Daoy (cell line): ENCODE data around the gene DDX46. TPM values are rescaled to one million over a fixed set of nuclear protein-coding genes. Genes with fewer than 3 reads are reported as not detected.
A peak's percentile ranks its signal among the peaks of the same experiment; 100 is the strongest.
"Not testable (repeated sequence)": the region's sequence is repeated elsewhere in the genome, so short reads cannot be mapped to it uniquely, and the experiment has no call there.

Source experiments
- DNase-seq: peaks from one replicate; pipeline ENCODE4 v3.0.0-alpha.2; 2015; ENCODE audit warnings: low read depth
- total RNA-seq: library from RNA; depleted of rRNA; stranded (reverse); fragments of >200 nt; shearing (Covaris generic); gene quantifications from 2 replicates; pipeline ENCODE4 v1.2.3, GENCODE V29; 2014; rRNA removed

DDX46 gene, protein sequence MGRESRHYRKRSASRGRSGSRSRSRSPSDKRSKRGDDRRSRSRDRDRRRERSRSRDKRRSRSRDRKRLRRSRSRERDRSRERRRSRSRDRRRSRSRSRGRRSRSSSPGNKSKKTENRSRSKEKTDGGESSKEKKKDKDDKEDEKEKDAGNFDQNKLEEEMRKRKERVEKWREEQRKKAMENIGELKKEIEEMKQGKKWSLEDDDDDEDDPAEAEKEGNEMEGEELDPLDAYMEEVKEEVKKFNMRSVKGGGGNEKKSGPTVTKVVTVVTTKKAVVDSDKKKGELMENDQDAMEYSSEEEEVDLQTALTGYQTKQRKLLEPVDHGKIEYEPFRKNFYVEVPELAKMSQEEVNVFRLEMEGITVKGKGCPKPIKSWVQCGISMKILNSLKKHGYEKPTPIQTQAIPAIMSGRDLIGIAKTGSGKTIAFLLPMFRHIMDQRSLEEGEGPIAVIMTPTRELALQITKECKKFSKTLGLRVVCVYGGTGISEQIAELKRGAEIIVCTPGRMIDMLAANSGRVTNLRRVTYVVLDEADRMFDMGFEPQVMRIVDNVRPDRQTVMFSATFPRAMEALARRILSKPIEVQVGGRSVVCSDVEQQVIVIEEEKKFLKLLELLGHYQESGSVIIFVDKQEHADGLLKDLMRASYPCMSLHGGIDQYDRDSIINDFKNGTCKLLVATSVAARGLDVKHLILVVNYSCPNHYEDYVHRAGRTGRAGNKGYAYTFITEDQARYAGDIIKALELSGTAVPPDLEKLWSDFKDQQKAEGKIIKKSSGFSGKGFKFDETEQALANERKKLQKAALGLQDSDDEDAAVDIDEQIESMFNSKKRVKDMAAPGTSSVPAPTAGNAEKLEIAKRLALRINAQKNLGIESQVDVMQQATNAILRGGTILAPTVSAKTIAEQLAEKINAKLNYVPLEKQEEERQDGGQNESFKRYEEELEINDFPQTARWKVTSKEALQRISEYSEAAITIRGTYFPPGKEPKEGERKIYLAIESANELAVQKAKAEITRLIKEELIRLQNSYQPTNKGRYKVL
- total RNA-seq: 35.1 and 69.1 TPM in 2 replicates

DNA sequence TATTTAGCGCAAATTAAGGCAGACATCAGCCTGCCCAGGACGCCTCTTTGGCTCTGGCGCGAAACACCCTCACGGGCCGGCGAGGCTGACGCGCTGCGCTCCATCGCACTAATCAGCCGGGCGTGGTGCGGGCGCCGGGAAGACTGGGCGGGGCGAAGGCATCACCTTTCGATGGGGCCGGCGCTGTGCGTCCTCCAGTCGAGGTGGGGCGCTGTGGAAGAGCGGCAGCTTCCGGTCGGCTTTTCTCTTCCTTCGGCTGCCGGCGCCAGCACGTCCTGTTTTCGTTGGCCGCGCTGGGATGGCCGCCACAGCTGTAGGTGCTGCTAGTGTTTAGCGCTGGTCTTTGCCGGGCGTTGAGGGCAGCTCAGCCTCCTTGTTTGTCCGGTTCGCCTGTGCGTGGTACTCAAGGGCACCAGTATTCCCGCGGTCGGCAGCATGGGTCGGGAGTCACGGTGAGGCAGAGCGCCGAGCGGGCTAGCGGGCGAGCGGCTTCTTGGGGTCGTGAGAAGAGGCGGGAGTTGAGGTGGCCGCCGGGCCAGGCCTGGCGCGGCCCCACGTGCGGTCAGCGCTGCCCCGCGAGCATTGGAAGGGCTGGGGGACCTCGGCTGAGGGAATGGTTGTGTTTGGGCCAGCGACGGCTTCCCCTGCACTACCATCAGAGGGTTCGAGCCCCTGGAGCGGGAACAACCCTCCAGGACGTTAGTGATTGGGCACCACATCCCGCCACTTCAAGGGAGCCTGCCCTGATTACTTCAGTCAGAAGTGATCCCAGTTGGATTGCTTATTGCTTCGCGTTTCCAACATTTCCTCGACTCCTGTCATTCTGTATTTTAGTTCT is at the start of gene DDX46:
TSS of gene DDX46 (plus strand) at position 276 of the 838 bp plus-strand sequence. CDS start at position 436, 160 bp downstream.
- DNase-seq: peak; percentile 98

GRCh38 chr5:134714120-134714519 is 44.5 kb upstream of the DDX46 start:
- peak; percentile 12 for DNase-seq

GRCh38 chr5:134714541-134714940 is 44.0 kb upstream of the DDX46 start:
- no peak for DNase-seq

DNA sequence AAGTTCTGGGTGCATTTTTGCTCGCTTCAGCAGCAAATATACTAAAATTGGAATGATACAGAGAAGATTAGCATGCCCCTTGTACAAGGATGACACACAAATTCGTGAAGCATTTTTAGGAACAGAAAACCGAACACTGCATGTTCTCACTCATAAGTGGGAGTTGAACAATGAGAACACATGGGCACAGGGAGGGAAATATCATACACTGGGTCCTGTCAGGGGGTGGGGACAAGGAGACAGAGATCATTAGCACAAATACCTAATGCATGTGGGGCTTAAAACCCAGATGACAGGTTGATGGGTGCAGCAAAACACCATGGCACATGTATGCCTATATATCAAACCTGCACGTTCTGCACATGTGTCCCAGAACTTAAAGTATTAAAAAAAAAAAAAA is 43.1 kb upstream of the DDX46 start:
- not testable (repeated sequence) for DNase-seq

DNA sequence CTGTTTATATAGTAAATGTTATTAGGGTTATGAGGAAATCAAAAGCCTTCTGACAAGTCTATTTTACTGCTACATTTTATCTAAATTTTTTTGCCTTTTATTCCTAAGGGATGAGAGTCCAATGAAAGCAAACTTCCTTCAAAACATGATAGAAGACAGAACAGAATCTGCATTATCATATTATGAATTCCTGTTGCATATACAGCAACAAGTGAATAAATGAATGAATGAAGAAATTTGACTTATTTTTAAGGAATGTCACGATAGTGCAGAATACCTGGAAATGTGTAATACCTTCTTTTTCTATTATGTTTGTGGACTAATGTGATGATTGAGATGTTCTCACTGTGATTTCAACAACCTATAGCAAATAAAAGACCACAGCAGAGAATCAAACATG is 33.7 kb upstream of the DDX46 start:
- DNase-seq: no peak

GRCh38 chr5:134732819-134733218 is 25.8 kb upstream of the DDX46 start:
- no peak for DNase-seq

- DNase-seq: no peak
Observed at GRCh38 chr5:134735243-134735642, 23.3 kb upstream of the DDX46 start.

GRCh38 chr5:134736173-134736812 is 22.3 kb upstream of the DDX46 start:
- DNase-seq: no peak

DNA sequence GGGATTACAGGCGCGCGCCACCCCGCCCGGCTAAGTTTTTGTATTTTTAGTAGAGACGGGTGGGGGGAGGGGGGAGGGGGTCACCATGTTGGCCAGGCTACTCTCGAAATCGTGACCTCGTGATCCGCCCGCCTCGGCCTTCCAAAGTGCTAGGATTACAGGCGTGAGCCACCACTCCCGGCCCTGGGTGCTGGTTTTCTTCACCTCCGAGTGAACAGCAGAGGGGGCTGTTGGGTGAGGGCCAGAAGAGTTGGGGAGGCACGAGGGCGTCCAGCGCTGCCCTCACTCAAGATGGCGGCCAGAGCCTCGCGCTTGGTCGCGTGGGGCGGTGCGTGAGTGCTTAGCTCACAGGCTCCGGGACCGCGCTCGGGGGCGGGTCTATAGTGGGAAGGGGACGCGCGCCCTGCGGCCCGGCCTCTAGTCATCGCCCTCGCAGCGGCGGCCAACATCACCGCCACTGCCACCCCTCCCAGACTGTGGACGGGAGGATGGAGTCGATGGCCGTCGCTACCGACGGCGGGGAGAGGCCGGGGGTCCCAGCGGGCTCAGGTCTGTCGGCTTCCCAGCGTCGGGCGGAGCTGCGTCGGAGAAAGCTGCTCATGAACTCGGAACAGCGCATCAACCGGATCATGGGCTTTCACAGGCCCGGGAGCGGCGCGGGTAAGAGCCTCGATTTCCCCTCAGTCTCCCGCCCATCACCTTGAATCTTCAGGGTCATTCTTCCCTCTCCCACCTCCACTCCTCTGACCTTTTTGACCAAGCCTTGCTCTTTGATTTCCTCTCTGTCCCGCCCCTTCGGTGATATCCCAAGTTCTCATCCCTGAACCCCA is 20.2 kb upstream of the DDX46 start, which contains the start of gene CAMLG:
TSS of gene CAMLG (plus strand) at position 416 of the 830 bp plus-strand sequence. CDS start at position 489, 73 bp downstream.
- peak; percentile 100 for DNase-seq

DNA sequence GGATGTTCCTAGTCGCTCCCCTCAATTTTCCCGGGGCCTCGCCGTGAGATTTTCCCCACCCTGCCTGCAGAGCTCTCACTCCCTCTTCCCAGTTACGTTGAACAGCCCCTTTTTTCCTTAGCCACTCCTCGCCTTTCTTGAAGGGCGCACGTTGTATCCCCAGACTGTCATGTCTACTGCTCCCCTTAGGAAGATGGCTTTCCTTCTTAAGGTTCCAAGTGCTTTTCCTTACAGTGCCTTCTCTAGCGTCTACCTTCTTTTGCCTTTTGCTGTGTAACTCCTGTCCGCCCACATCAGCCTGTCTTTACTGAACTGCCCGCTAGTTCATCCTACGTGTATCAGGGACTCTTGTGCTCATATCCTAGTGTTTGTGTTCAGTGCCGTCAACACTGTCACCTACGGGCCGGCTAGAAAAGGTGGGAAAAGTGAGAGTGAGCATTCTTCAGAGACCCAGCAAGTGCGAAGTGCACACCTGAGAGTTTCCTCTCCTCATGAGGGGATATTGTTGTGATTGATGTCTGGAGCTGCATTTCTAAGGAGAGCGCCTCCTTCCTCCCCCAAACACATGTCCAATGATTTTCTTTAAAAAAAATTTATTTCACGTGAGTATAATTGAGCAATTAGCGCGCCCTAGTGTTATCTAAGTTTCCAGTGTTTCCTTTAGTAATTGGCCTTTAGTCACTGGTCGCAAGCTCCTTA is 19.5 kb upstream of the DDX46 start:
- peak; percentile 51 for DNase-seq

DNA sequence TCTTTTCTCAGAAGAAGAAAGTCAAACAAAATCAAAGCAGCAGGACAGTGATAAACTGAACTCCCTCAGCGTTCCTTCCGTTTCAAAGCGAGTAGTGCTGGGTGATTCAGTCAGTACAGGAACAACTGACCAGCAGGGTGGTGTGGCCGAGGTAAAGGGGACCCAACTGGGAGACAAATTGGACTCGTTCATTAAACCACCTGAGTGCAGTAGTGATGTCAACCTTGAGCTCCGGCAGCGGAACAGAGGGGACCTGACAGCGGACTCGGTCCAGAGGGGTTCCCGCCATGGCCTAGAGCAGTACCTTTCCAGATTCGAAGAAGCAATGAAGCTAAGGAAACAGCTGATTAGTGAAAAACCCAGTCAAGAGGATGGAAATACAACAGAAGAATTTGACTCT is 17.5 kb upstream of the DDX46 start:
- no peak for DNase-seq

DNA sequence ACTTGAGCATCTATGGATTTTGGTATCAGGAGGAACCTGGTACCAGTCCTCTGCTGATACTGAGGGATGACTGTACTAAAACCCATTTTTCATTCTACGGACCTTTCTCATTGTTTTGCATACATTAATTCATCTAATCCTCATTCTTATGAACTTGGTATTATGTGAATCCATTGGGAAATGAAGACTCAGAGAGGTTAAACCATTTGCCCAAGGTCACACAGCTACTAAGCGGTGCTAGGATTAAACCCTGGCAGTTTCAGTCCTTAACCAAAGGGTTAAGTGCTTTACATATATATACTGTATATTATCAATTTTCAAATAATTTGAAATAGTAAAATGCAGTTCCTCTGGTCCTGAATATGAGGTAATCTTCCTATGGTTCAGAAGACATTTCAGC is 16.4 kb upstream of the DDX46 start:
- DNase-seq: no peak

GRCh38 chr5:134749415-134749814 is 9.2 kb upstream of the DDX46 start:
- no peak for DNase-seq

- DNase-seq: no peak
Observed at GRCh38 chr5:134758176-134758503, 439 bp upstream of the DDX46 start.

DNA sequence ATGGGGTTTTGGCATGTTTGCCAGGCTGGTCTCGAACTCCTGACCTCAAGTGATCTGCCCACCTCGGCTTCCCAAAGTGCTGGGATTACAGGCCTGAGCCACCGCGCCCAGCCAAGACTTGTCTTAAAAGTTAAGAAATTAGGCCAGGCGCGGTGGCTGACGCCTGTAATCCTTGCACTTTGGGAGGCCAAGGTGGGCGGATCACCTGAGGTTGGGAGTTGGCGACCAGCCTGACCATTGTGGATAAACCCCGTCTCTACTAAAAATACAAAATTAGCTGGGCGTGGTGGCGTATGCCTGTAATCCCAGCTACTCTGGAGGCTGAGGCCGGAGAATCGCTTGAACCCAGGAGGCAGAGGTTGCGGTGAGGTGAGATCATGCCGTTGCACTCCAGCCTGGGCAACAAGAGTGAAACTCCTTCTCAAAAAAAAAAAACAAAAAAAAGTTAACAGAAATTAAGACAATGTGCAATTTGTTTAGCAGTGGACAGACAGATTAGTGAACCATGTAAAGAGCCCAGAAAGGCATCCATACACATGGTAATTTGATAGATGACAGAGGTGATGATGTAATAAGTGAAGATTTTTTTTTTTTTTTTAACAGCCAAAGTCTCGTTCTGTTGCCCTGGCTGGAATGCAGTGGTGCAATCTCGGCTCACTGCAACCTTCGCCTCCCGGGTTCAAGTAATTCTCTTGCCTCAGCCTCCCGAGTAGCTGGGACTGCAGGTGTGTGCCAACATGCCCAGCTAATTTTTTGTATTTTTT is 9.1 kb downstream of the DDX46 start:
- DNase-seq: not testable (repeated sequence)

DNA sequence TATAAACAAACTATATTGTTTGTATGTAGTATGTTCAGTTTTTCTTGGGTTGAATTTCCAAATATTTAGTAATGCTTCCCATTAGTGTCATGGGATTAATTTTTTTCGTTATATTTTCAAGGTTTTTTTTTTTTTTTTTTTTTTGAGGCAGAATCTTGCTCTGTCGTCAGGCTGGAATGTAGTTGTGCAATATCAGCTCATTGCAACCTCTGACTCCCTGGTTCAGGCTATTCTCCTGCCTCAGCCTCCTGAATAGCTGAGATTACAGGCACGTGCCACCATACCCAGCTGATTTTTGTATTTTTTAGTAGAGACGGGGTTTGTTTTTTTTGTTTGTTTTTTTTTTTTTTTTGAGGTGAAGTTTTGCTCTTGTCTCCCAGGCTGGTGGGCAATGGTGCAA is 10.6 kb downstream of the DDX46 start:
- DNase-seq: no peak

GRCh38 chr5:134772461-134773125 is 14.0 kb downstream of the DDX46 start:
- no peak for DNase-seq

DNA sequence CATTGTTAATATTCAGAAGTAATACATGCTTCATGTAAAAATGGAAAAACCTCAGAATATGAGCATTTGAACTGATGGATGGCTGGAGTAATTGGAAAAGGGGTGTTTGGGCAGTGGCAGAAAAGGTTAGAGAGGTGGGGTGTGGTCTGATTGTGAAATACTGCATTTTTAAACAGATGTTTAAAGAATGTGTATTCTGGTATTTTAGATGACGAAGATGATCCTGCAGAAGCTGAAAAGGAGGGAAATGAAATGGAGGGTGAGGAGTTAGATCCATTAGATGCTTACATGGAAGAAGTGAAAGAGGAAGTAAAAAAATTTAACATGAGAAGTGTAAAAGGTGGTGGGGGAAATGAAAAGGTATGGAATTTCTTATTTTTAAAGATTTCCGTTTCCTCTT is 18.8 kb downstream of the DDX46 start:
- no peak for DNase-seq
